NCI-H345 treated with DMSO at 0.1 percent for 48 hours (cell line): ENCODE data around the gene TENT5C.

ENCODE experiments used
- DNase-seq: peaks from one replicate; lab custom pipeline; 2025; ENCODE audit not compliant: unreplicated experiment; lab: John Stamatoyannopoulos, UW

Gene TENT5C

DNA sequence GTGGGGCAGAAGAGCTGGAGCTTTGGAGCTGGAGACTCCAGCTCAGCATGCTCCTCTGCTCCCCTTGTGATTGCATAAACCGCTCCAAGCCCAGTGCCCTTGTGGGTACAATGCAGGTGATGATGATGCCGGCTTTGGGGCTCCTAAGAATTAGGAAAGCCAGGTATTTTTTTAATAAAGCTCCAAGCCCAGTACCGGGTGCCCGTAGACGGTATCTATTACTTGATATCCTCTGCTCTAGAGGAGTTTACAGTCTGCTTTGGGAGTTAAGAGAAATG lies 27.2 kb downstream of the TENT5C start:
- no peak for DNase-seq

DNA sequence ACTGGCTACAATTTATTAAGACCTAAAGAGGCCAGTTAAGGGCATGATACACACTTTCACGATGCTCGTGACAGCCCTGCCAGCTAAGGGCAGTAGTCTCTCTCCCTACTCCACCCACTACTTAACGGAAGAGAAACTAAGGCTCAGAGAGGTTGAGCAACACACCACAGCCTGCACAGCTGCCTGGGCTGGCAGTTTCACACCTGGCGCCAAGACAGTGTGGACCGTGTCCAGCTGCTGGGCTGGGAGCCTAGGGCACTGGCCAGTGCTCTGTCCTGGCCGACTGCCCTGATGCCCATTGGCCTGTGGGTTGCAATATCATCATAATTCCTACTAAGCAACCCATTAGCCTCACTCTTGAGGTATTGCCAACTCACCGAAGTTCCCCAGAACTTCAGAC lies 27.6 kb downstream of the TENT5C start:
- DNase-seq, result no peak

GRCh38 chr1:117633936-117634335 lies 28.1 kb downstream of the TENT5C start:
- no peak for DNase-seq

DNA sequence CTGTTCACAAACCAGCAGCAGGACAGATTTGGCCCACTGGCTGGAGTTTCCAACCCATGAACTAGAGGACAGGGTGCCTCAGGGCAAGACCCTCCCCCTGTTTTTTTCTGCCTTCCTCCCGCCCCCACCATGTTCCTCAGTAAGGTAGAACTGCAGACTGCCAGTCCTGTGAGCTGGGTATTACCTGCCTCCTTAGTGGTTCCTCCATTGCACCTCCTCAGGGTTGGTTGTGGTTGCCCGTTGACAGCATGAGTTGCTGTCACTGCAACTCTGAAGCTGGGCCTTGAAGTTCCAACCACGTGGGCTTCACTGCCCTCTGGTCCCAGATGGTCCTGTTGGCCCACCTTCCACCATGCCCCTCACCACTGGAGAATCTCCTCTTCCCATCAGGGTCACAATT lies 28.8 kb downstream of the TENT5C start:
- DNase-seq, result no peak

DNA sequence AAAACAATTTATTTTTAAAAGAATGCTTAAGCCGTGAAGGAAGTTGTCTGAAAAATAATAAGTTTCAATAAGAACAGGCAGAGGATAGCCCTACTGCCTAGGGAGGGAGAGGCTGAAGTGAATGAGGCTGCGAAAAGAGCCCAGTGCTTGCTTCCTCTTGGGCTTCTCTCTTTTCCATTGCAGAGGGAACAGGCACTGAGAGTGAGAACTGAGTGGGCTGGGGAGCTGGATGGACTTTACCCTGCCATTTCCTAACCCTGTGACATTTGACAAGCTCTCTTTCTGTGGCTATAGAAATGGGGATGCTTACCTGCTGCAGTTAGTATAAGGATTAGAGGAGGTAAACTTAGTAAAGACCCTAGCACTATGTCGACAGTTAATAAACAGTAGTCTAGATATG lies 30.0 kb downstream of the TENT5C start:
- DNase-seq, result no peak

GRCh38 chr1:117636637-117637425 lies 31.0 kb downstream of the TENT5C start:
- DNase-seq, result no peak

DNA sequence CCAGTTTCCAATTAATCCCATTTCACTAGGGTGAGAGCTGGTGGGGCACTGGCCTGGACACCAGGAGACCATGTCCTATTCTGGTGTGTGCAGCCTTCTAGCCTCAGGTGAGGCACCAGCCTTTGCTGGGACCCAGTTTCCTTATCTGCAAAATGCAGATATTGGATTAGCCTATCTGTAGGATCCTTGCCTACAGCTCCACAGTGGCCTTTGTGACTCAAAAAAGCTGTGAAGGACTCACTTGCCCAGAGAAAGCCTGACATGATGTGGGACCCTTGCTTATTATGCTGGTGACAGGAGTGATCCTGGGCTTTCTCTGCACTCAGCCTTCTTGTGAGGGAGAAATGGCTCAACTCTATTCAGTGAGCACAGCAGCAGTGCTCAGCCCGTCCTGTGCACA lies 32.3 kb downstream of the TENT5C start:
- DNase-seq, result no peak

GRCh38 chr1:117638759-117639158 lies 32.9 kb downstream of the TENT5C start:
- peak; percentile 48 for DNase-seq

DNA sequence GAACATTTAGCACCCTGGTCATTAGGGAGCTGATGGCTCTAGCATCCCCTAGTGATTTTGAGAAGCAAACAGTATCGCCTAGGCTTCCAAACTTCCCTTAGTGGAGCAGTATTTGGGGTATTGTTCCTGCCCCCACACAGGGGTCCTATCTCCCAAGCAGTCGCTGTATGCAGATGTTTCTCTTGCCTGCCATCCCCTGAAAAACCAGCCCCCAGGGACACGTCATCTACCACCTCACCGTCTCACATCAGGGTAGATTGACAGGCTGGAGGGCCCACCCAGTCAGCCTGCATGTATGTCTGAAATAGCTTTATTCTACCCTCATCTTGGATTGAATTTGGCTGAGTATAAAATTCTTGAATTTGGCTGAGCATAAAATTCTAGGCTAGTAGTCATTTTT lies 33.9 kb downstream of the TENT5C start:
- no peak for DNase-seq

GRCh38 chr1:117641536-117641935 lies 35.7 kb downstream of the TENT5C start:
- DNase-seq, result no peak

GRCh38 chr1:117642963-117643362 lies 37.1 kb downstream of the TENT5C start:
- no peak for DNase-seq

DNA sequence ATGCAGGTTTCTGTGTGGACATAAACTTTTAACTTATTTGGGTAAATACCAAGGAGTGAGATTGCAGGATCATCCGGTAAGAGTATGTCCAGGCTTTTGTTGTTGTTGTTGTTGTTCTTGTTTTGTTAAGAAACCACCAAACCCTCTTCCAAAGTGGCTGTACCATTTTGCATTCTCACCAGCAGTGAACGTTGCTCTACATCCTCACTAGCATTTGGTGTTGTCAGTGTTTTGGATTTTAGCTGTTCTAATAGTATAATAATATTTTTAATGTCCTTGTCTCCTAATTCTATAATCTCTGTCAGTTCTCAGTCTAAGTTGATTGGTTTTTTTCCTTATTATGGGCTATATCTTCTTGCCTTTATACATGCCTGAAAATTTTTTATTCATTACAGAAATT lies 37.8 kb downstream of the TENT5C start:
- no peak for DNase-seq

DNA sequence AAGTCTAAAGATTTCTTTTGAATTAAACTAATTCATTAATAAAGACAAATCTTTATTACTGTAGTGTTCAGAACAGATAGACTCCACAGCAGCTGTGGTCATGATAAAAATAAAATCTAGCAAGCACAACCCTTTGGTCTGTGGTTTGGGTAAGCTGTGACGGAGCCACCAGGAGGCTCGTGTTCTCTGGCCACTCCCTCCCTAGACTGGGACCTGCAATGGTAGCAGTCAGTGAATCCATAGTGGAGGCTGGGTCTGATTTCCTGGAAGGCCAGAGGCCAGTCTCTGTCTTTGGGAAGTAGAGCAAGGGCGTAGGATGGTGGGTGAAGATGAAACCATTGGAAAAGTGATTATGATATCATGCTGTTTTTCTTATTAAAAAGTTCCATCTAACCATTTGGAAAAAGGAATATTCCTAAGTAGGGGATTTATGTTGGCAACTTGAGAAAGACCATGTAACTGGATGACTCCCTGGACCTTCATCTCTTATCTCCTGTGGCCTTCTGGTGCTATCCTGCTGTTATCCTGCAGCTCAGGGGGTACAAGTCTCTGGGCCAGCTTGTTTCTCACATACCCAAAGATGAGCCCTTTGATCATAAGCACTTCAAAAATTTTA lies 39.0 kb downstream of the TENT5C start:
- DNase-seq, result no peak

- no peak for DNase-seq
These were observed 39.5 kb downstream of the TENT5C start for GRCh38 chr1:117645343-117645742.

DNA sequence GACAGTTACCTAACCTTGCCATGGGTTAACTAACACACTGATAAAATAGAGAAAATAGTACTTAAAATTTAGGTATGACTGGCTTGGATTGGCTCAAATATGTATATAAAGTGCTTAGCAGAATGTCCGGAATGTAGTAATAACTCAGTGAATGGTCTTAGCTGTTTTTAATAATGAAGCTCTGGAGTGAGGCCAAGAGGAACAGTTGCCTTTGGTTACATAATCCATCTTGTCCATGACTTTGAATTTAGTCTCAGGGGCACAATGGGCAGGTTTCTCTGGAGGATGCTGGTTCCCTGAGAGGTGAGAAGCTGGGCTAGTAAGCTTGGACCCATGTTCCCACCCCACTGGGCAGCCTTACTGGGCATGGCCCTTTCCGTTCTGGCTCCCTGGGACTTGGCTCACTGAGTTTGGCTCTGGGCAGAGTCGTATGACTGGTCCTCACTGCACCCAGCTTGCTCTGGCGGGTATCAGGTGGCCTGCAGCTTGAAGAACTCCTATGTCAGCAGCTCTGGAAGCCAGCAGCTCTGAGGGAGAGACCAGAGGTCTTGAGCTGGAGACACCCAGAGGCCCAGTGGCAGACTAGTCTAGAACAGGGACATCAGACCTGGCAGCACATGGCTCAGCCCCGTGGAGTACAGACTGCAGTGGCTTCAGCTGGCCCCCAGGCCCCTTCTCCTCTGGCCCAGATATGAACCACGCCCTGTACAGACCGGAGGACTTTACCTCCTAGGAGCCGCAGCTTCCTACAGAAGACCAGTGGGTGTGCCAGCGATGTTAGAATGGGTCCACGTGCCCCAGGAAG lies 40.4 kb downstream of the TENT5C start:
- no peak for DNase-seq

DNA sequence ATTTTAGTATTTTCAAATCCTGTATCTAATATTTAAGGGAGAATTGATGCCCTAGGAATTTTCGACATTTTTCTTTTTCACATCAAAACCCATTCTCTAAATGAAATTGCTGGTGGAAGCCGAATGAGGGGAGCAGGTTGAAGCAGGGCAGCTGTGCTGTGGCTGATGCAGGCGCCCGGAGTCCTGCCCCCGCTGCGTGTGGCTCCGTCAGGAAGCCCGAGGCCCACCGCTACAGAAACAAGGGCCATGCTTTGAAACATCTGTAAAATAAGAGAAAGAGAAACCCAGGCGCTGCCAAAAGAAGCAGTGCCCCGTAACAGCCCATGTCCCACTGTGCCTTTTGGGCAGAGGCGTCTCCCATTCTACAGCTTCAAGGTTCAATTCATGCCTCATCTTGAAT lies 41.1 kb downstream of the TENT5C start:
- no peak for DNase-seq

DNA sequence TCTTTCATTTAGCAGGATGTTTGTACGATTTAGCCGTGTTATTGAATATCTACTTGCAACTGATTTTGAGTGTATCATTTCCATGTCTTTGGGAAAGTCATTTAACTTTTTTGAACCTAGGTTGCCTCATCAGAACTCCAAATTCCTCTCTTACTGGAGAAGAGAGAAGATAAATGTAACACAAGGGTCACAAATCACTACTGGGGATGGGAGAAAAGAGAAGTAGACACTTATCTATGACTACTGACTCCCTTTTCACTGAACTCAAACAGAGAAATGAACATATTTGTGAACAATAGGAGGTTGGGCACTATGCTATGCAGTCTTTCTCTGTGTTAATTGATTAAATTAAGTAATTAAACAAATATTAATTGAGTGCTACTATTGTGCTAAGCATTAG lies 42.2 kb downstream of the TENT5C start:
- DNase-seq, result no peak

- no peak for DNase-seq
These were observed 45.2 kb downstream of the TENT5C start for GRCh38 chr1:117650840-117651568.

DNA sequence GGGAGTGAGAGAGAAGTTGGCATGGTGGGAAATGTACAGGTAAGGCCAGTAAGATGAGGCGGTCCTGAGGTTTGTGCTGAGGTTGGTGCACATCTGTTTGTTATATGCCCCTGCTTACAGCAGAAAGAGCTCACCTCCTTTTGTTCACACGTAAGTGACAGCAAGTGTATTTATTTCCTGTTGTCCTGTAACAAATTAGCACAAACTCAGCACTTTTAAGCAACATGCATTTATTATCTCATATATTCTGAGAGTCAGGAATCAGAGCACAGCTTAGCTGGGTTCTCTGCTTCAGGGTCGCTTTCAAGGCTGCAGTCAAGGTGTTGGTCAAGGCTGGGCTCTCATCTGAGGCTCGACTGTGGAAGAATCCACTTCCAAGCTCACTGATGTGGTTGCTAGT lies 45.8 kb downstream of the TENT5C start:
- no peak for DNase-seq

GRCh38 chr1:117652421-117652820 lies 46.6 kb downstream of the TENT5C start:
- DNase-seq, result no peak

GRCh38 chr1:117653195-117653594 lies 47.3 kb downstream of the TENT5C start:
- no peak for DNase-seq
